NCI-H748 (cell line): ENCODE measurements around the gene CD300E.

Experiments
- DNase-seq: peaks from one replicate; lab custom pipeline; 2025; ENCODE audit not compliant: unreplicated experiment; lab: John Stamatoyannopoulos, UW

The CD300E gene, protein sequence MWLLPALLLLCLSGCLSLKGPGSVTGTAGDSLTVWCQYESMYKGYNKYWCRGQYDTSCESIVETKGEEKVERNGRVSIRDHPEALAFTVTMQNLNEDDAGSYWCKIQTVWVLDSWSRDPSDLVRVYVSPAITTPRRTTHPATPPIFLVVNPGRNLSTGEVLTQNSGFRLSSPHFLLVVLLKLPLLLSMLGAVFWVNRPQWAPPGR

DNA sequence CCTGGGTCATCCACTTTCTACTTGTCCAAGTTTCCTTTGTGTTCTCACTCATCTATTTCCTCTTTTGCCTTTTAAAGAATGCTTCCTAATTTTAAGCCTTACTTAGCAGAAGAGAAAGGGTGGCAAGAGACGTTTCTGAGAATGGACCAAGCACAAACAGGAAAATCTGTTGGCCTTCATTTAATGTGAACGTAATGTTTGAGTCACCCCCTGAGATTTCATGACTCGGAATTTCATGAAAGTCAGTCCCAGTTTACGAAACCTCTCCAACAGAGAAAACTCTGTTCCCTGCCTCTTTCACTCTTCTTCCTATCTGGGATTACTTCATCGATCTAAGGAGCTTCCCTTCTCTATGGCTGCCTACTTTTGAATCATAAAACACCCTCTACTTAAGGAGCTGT, at the start of gene CD300E:
CD300E (minus strand) TSS at position 46 of the 401 bp plus-strand sequence. CDS start 117 bp downstream, outside the sequence.
- no peak for DNase-seq

DNA sequence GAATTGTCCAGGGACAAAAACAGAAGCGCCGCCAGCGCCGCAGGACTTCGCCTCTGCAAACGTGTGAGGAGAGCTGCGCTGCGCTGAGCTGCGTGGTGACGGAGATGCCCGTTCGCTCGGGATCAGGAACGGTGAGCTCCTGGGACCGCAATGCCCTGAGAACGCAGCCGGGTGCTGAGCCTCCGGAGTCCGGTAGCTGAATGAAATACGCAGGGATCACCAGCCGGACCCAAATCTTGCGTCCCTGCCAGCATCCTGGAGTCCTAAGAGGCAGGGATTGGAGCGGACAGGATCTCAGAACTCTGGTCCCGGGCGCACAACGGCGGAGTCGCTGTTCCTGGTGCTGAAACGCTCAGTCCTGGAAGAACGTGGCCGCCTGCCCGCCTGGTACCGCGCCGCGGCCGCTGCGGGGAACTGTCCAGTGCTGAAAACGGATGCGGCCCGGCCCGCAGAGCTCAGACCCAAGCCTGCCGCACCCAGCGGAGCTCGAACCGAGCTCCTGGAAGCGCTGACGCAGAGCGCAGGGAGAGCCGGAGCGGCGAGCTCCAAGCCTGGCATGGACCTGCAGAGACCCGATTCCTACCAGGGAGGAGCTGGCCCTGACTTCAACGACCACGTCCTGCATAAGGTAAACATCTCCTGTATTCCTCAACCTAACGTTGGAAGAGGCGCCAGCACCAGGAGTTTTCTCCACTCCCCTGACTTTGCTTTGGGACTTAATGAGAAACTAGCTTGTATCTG, 47.7 kb upstream of the CD300E start:
- DNase-seq, result peak; percentile 28

DNA sequence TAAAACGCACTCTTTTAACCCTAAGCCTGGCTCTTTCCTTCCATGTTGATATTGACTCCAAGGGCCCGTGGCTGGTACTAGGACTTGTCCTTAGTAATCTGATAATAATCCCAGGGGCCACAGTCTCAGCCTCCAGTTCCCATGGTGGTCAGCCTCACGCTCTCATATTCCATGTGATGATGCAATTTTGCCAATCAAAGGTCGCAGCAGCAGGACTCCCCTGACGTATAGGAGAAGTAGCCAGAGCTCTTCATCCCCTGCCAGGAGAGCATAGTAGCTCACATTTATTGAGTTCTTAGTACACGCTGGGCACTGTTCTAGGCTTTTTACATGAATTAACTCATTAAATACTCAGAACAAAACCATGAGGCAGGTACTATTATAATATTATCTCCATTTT, 46.8 kb upstream of the CD300E start:
- no peak for DNase-seq

DNA sequence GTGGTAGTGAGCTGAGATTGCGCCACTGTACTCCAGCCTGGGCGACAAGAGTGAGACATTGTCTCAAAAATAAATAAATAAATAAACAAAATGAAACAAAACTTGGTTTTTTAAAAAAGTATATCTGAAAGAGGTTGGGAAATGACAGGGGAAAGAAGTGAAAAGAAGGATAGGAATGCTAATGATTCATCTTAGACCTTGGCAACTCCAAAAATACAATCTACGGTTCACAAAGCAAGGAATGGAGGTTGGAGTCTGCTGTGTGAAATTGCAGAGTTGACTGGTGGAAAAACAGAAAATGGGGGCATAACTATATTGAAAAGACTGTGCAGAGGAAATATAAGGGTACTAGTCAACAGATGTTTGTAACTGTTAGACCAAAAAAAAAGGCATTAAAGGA, 40.0 kb upstream of the CD300E start:
- DNase-seq, result no peak

DNA sequence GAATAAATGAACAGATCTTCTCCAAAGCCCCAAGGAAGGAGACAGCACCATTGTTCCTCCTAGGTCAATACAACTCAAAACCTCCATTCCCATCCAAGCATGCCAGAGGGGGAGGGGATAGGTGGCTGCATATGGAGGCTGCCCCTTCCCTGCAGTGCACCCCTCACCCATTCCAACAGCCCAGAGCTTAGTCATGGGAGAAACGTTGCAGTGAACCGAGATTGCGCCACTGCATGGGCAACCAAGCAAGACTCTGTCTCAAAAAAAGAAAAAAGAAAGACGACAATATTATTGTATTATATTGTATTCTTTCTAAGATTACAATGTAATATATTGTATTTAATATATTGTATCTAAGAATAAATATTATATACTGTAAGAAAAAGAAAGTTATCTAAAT, 36.4 kb upstream of the CD300E start:
- DNase-seq, result no peak

DNA sequence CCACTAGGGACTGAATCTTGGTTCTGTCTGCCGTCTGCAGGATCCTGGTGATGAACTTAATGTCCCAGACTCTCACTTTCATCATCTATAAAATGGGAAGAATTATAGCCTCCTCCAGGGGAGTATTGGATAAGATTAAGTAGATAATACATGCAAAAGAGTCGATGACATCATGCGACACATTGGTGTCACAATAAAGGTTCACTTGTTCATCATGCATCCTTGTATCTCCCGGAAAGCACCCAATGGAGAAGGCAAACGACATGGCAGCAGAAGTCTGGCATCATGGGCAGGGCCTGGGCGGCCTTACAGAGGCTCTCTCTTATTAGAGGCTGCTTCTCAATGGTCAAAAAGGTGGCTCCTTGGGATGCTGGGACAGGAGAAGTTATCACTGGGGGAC, 35.1 kb upstream of the CD300E start:
- DNase-seq, result no peak

DNA sequence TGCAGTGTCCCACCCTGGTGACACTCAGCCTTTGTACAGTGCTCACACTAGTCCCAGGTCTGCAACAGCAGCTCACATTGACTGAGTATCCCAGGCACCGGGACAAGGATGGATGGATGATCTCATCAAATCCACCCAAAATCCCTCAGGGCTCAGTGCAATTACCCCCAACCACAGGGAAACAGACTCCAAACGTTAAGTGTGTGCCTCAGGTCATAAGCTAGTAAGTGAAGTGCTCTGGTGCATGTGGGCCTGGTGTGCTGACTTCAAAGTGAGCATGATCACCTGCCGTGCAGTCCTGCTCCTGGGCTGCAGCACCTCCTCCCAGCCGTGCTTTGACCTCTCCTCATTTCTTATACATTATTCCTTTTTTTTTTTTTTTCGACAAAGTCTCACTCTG, 31.2 kb upstream of the CD300E start:
- no peak for DNase-seq

DNA sequence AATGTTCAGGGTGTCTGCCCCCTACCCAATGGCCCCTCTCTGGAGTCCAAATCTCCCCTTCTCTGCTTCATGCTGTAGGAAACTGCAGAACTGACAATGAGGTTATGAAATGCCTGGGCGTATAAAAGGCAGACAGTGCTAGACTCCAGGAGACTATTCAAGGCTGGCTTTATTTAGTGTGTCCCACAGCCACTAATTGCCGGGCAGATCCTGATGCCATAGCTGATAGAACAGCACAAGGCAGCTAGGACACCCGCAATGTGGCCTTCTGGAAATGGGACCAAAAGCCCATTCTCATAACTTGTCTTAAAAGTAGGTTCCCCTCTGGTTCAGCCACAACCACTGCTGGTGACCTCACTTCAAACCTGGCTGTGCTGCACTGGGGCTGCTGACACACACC, 28.5 kb upstream of the CD300E start:
- no peak for DNase-seq

DNA sequence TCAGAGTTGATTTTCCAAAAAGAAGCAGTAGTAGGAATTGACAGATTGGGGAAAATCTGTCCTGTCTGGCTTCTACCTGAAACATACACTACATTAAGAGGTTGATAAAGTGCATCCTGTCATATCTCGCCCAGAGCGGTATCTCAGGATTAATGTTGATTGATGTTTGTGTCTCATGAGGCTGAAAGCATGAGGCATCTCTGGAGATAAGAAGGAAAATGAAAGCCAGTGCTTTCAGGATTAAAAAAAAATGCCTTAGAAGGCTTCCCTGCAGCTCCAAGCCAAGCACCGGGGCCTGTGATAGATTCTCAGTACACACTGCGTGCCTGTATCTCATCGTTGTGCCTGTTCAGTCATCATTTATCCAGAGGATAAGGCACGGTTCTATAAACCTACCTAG, 26.4 kb upstream of the CD300E start:
- DNase-seq, result no peak

DNA sequence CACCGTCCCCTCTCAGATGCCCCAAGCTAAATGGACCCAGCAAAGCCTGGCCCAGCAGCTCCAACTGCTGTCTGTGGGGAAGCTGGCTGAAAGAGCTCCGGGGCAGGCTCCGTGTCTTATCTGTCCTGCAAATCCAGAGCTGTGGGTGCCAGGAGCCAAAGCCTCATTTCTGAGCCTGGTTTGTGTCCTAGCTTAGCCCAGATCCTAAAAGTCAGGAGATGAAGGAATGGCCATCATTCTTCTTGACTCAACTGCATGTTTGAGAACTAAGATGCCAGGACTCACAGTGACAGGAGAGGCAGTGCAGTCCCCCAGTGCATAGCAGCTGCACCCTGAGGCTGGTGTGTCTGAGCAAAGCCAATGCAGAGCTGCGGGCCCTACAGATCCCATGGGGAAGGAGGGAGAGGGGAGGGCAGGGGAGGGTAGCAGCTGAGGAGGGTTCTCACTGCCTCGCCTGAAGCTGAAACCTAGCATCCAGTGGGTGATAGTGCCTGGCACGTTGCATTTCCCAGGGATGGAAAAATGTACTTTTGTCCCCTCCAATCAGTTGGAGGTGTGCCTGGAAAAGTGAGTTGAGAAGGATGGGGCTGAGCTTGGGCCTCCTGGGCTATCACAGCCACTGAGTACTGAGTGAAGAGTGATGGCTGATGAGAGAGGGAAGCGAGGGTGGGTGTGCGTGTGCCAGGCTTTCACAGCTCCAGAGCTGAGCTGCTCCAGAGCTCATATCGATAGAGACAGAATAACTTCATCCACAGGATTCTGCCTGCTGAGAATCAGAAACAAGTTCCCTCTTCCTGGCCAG, 24.5 kb upstream of the CD300E start:
- no peak for DNase-seq

DNA sequence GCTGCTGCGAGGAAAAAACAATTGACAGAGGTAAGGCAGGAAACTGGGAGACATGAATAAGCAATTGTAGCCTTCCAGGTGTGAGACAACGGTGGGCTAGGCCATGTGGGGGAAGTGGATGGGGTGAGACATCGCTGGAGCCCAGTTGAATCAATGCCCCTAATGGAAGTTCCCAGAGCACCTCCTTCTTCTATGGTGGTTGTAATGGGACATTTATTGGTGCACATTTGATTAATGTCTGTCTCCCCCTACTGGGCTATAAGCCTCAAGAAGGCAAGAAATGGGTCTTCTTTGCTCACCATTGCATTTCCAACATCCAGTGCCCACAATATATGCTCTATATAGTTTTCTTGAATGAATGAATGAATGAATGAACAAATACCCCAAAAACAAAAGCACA, 22.7 kb upstream of the CD300E start:
- DNase-seq, result peak; percentile 11

DNA sequence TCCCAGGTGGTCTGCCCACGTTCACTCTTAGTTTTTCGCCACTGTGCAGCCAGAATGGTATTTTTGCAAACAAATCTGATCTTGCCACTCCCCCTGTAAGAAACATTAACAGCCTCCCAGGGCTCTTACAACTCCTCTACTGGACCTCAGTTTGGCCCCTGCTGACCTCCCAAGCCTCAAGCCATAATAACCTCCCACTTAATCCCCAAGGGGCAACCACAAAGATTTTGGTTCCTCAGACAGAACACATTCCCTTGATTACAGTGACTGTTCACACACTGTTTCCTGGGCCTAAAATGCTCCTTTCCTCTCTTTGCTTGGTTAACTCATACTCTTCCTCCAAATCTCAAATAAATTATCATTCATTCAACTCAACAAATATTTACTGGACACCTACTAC, 21.5 kb upstream of the CD300E start:
- DNase-seq, result no peak

DNA sequence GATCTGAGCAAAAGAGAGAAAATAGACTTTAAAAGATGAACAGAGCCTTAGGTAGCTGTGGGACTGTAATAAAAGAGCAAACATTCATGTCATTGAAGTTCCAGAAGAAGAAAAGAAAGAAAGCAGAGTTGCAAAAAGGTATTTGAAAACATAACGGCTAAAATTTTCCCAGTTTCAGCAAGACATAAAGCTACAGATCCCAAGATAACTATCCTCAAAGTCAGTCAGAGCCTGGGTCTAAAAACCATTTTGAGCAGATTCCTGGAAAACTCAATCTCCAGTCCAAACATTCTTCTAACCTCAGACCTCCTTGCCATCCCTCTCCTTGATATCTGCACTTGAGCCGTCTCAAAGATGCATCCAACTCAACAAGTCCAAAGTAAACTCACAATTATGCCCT, 20.9 kb upstream of the CD300E start:
- DNase-seq, result no peak

DNA sequence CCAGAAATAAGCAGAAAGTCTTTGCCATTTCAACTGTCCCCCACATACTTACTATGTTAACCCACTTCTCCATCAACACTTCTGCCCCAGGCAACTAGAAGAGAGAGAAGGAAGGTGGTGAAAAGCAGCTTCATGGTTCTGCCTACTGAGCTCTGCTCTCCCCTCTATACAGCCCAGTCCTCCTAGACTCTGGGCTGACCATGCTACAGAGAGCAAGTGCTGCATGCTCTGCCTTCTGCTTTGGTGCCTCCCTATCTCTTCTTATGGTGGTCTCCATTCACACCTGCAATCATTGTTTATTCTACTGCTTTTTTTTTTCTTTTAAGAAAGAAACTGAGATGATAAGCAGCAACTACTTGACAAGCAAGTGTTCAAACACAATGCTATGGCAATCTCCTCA, 20.3 kb upstream of the CD300E start:
- DNase-seq, result no peak

DNA sequence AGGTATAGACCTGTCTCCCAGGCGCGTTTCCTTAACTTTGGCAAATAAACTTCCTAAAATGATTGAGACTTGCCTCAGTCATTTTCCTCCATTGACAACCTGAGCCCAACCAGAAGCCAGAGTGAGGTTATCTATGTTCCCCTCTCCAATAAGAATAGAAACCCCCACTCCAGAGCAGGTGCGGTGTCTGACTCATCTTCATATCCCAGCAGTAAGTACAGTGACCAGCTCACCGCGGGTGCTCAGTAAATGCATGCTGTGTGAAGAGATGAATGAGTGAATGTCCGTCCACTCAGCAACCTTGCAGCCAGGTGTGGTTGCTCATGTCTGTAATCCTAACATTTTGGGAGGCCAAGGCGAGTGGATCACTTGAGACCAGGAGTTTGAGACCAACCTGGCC, 19.5 kb upstream of the CD300E start:
- no peak for DNase-seq

DNA sequence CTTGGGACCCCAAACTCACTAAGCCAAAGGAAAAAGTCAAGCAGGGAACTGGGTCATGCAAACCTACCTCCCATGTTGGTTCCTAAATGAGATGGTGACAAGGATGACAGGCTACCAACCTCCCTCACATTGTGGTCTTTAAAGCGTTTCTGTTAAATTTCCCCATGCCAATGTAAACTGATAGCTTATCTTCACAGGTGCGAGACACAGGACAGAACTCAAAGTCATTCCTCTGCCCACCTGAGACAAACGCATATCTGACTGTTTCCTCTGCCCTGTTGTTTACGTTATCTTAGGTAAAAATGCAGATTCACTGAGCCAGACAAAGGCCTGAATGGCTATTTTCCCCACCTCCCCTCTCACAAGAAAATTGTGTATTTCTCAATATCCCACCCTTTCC, 19.0 kb upstream of the CD300E start:
- no peak for DNase-seq

DNA sequence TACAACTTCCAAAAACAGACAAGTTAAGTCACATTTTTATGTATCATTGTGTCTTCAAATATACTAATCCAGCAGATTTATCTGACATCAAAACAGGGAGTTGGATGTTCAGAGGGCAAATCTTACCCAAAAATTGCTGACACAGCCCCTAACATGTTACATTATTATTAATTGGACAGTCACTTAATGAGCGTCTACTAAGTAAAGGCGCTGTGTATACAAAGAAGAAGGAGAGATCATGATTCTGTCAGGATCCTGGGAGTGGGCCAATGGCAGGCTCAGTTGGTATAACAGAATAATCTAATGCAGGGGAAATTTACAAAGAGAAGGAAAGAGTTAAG, 18.4 kb upstream of the CD300E start:
- no peak for DNase-seq

DNA sequence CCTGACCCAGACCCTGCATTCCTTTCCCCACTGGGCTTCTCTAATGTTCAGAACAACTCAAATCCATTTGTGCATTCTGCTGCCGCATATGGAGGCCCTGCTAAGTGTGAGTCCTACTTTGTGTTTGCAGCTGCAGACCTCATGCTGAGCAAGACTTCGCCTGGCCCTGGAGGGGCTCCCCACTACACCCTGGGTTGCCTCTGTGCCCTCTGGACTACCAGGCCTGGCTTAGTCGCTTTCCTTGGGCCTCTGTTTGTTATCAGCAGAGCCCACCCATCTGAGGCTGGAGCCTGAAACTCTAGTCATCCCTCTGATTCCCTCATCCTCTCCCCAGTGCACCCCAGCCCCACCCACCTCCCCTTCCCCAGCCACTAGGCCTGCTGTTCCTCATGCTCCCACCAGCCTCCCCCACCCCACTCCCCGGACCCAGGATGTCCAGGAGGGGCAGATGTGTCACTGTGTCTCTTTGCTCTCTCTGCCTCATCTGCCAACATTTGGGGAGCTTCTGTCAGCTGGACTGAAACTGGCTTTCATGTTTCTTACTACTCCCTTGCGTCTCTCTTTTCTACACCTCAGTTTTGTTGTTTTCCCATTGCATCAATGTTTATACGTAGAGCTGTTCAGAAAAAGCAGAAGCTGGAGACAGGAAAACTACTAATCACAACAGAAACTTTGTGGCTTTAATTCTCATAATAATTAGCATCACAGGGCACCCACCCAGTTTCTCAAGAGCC, 17.9 kb upstream of the CD300E start:
- DNase-seq, result no peak

DNA sequence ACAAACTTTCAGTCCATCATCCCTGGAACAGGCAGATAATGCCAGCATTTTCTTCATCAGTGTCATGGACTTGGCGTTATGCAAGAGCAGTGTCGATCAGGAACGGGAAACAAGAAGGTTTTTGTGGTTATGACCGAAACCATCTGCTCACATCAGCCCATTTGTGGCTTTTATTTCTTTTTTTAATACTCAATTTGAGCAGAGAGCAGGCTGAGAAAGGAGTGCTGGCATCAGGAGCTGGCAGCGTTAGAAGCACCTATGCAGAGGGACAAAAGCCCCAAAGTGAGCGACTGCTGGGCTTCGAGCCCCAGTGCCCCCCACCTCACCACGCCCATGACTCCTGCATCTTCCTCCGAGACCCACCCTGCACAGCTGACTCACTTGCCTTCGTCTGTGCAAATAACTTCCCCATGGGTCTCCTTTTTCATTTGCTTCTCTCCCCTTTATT, 16.2 kb upstream of the CD300E start:
- DNase-seq, result no peak

DNA sequence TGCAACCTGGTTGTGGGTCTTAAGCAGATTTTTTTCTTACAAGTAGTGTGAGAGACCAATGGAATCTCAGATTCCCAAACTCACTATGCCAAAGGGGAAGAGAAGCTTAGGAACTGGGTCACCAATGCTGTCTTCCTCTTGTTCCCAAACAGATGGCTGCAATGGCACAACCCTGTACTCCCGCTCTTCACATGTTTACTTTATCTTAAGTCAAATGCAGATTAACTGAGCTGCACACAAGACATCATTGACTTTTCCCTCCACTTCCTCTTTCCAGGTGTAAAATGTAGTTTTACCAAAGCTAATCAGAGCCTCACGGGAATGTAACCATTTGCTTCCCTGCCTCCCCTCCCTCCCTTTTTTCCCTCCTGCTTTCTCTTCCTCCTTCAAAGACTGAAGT, 14.4 kb upstream of the CD300E start:
- no peak for DNase-seq

DNA sequence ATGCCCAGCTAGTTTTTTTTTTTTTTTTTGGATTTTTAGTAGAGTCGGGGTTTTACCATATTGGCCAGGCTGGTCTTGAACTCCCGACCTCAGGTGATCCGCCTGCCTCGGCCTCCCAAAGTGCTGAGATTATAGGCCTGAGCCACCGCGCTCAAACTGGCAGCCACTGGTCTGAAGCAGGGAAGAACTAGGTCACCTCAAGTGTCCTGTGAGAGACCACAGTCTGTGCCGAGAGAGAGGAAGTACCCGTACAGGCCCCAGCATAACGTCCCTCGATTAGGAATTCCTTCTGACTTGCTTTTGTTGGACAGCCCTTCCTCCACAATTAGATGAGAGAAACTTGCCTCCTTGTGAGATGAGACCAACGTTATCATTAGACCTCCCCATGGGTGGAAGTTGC, 13.7 kb upstream of the CD300E start:
- no peak for DNase-seq
